ENCODE results near the gene PTCHD4. TPM values are rescaled to one million over a fixed set of nuclear protein-coding genes. Genes with fewer than 3 reads are reported as not detected.
A peak's percentile ranks its signal among the peaks of the same experiment; 100 is the strongest.

PTCHD4 gene
- total RNA-seq, 1 donor = 4.7 TPM

DNA sequence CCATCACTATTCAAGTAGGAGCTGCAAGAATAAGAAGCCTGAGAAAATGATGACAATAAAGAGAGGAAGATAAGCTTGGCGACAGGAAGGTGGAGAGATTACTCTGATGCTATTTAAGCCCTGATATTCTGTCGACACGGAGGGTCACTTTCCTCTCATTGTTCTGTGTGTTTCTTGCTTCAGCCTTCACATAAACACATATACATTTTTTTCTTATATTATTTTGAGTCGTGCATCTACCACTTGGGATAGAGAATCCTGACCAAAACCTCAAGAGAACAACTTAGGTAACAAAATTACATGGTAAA, 10.5 kb downstream of the PTCHD4 start:
- TF ChIP-seq, protein P1, sequence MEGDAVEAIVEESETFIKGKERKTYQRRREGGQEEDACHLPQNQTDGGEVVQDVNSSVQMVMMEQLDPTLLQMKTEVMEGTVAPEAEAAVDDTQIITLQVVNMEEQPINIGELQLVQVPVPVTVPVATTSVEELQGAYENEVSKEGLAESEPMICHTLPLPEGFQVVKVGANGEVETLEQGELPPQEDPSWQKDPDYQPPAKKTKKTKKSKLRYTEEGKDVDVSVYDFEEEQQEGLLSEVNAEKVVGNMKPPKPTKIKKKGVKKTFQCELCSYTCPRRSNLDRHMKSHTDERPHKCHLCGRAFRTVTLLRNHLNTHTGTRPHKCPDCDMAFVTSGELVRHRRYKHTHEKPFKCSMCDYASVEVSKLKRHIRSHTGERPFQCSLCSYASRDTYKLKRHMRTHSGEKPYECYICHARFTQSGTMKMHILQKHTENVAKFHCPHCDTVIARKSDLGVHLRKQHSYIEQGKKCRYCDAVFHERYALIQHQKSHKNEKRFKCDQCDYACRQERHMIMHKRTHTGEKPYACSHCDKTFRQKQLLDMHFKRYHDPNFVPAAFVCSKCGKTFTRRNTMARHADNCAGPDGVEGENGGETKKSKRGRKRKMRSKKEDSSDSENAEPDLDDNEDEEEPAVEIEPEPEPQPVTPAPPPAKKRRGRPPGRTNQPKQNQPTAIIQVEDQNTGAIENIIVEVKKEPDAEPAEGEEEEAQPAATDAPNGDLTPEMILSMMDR (IDR thresholded peaks at IDR 0.05; ENCODE audit: insufficient read depth, low read depth, low read length) = no peak
- DNase-seq (ENCODE audit: low read depth) = no peak
- no peak overlapping the region for H3K4me3 ChIP-seq (ENCODE audit: low read depth, low read length)

DNA sequence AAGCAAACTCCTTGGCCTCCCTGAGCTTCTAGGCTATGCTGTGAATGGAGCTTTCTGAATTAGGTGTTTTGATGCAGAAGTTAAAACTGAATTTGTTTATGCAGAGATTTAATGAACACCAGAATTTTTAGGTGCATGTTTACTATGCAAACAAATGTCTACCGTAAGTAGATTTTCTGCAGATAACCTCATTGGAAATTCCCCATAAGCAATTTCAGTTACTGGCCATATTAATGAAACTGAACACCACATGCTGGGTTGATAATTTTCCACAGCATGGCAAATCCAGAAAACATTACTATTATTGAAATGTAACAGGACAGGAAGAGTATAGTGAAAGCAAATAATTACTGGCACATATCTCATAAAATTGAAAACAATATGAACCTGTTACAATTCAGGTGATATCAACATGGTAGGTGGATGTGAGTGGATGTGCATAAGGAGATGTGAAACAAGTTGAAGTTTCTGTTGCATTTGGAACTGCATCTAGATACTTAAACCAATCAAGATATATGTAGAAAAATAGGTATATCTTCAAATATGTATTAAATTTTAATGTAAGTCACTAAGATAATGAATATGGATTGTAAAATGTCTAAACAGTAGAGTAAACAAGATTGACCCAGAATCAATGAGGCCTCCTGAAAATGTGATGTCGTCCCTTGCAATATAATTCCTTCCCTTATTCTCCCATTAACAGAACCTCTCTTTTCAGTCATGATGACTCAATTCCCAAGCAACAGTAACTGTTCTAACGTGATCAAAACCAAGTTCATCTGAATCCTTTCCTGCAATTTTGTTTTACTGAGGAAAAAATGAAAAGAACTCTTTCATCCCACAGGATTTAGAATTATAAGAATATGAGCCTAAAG, 11.0 kb downstream of the PTCHD4 start:
- no peak overlapping the region for H3K4me3 ChIP-seq (ENCODE audit: low read depth, low read length)
- no peak for DNase-seq (ENCODE audit: low read depth)
- TF ChIP-seq, protein P1 (IDR thresholded peaks at IDR 0.05; ENCODE audit: insufficient read depth, low read depth, low read length) = no peak

DNA sequence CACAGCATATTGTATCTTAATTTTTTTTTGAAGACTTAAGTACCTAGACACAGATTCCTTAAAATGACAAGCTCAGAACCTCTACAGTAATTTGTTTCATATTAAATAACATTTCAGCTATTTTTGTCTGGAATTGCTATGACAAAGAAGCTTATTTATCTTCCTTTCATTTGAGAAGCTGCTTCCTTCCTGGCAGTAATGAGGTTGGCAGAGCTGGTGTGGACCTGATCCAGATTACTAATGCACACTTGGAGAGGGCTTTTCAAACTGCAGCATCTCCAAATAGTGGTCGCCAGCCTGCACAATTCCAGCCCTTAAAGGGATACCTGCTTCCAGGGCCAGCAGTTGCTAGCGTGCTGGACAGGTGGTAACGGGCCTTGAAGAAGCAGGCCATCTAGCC, 12.1 kb downstream of the PTCHD4 start:
- H3K4me3 ChIP-seq (ENCODE audit: low read depth, low read length) = no peak overlapping the region
- TF ChIP-seq, protein P1 (IDR thresholded peaks at IDR 0.05; ENCODE audit: insufficient read depth, low read depth, low read length) = no peak
- no peak for DNase-seq (ENCODE audit: low read depth)

DNA sequence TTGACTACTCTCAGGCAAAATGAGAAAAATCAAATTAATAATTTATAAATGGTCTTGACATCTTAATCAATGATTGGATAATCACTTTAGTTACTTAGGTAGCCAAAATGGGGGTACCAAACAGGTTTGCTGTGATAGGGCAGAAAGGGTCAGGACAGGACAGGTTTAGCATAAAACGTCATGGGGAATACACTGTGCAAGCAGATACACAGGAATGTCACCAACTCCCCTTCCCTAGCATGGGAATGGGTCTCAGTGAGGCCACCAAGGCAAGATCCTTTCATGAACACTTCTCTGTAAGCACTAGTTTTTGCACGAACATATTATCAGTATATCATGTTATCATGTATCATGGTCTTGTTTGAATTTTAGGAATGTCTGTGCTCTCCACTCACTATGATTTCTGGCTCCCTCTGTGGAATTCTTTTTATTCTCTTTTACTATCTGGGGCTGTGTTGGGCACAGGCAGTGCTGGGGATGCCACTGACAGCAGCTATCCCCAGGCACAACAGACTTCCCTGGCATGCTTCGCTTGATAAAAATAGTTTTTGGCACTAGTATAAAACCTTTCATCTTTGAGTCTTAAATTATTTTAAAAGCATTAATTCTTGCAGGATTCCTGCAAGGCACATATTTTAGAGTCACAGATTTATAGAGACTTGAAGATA, 18.3 kb downstream of the PTCHD4 start:
- TF ChIP-seq, protein P1 (IDR thresholded peaks at IDR 0.05; ENCODE audit: insufficient read depth, low read depth, low read length) = no peak
- no peak for DNase-seq (ENCODE audit: low read depth)
- H3K4me3 ChIP-seq (ENCODE audit: low read depth, low read length) = no peak overlapping the region

DNA sequence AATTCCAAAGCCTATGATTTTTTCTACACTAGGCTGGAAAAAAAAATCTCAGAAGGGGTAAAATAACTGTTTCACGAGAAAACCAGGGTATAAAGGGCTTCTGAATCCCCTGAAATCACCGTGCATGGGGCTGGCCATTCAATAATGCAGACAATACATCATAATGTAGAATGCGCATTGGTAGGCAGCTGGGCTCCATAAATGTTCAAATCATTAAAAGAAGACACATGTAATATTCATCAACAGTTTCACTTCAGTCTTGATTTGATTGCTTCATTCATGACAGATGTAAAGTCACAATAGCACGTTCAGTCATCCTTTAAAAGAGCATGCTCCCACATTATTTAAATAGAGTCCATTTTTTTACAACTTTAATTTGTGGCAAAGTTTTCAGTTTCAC, 20.5 kb downstream of the PTCHD4 start:
- DNase-seq (ENCODE audit: low read depth) = no peak
- TF ChIP-seq, protein P1 (IDR thresholded peaks at IDR 0.05; ENCODE audit: insufficient read depth, low read depth, low read length) = no peak
- H3K4me3 ChIP-seq (ENCODE audit: low read depth, low read length) = no peak overlapping the region

DNA sequence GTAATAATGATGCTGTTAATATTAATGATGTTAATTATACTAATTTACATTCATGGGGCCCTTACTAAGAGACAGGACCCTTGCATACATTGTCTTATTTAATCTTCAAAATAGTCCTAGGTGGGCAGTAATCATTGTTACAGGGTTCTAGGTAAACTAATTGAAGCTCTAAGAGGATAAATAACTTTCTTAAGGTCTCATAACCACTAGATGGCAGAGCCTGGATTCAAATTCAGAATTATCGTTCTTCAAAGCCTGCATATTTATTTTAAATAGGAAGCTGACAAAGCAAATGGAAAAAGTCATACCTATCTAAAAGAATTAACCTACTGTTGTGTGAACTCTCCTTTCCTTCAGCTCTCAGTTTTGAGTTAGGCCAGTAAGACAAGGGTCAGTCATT, 23.5 kb downstream of the PTCHD4 start:
- H3K4me3 ChIP-seq (ENCODE audit: low read depth, low read length) = no peak overlapping the region
- TF ChIP-seq, protein P1 (IDR thresholded peaks at IDR 0.05; ENCODE audit: insufficient read depth, low read depth, low read length) = peak; percentile 44
- peak; percentile 55 for DNase-seq (ENCODE audit: low read depth)
